Ascending aorta (tissue), 2 donors: ENCODE measurements around the gene ZBTB21. TPM values are rescaled to one million over a fixed set of nuclear protein-coding genes. Genes with fewer than 3 reads are reported as not detected.
"Not testable (repeated sequence)": the region's sequence is repeated elsewhere in the genome, so short reads cannot be mapped to it uniquely, and the experiment has no call there.

ENCODE experiments used
- DNase-seq, 2 donors: peaks; one replicate each; pipeline ENCODE4 v3.0.0-alpha.2; 2019; ENCODE audit warnings: low spot score in 2 of 2
- H3K27ac ChIP-seq, 2 donors: fragments of 200-600 bp; sonication (generic); one replicate each; pipeline ENCODE4 v1.5.1; 2016 to 2017; ENCODE audit warnings: mild to moderate bottlenecking in 1 of 2
- H3K27me3 ChIP-seq: fragments of 200-600 bp; sonication (generic); one replicate; pipeline ENCODE4 v1.5.1; 2017
- H3K36me3 ChIP-seq, 2 donors: fragments of 200-600 bp; sonication (generic); one replicate each; pipeline ENCODE4 v1.5.1; 2016
- H3K4me1 ChIP-seq, 2 donors: fragments of 200-600 bp; sonication (generic); one replicate each; pipeline ENCODE4 v1.5.1; 2016 to 2017; ENCODE audit warnings: mild to moderate bottlenecking in 1 of 2
- H3K4me3 ChIP-seq, 2 donors: fragments of 200-600 bp; sonication (generic); one replicate each; pipeline ENCODE4 v1.5.1; 2016 to 2017; ENCODE audit warnings: mild to moderate bottlenecking in 1 of 2
- H3K9me3 ChIP-seq, 2 donors: fragments of 200-600 bp; sonication (generic); one replicate each; pipeline ENCODE4 v1.5.1; 2016
- CTCF ChIP-seq, 3 experiments: fragments of 200-600 bp in 2 of 3; fragments of 450-650 bp in 1 of 3; sonication (generic) in 2 of 3; IDR thresholded peaks; one replicate each; pipeline ENCODE4 v1.5.1; 2016 to 2019; ENCODE audit warnings: antibody characterized with exemption in 3 of 3, mild to moderate bottlenecking in 1 of 3, moderate library complexity in 1 of 3
- intact Hi-C: fragments of 100-400 bp; cut with DNase I; formaldehyde crosslinking; loops from one replicate; pipeline ENCODE4 v1.15.1; 2023
- total RNA-seq: library from RNA; depleted of rRNA; stranded (reverse); fragments of >200 nt; gene quantifications from one replicate; pipeline ENCODE4 v1.1.0, GENCODE V29; 2016

Gene ZBTB21
- total RNA-seq, 1 donor from 2014 or later, result 11.1 TPM

DNA sequence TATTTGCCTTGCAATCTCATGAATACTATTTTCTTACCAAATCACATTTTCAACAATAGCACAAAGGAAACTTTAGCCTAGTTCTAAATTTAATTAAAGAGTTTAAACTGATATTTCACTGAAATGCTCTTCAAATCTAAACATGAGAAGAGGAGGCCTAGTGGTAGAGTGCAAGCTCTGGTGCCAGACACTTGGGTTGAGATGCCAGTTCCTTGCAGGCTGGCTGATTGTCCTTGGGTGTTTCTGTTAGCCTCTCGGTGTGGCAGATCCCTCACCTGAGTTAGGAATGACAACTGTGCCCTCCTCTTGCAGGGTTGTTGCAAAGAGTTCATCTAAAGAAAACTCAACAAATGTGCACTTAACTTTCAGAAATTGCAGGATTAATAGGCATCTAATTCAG, 12.5 kb downstream of the ZBTB21 start:
- no peak for TF ChIP-seq CTCF (IDR thresholded peaks at IDR 0.05)
- H3K9me3 ChIP-seq, result no peaks in the 10 kb centered on the region
- intact Hi-C loops, result no loop called here
- peaks cover 0 to 8% of the 10 kb centered on the region in 2 donors for H3K4me1 ChIP-seq
- H3K36me3 ChIP-seq, result peaks cover 7 to 25% of the 10 kb centered on the region in 2 donors
- no peak overlapping the region for H3K27ac ChIP-seq
- H3K4me3 ChIP-seq, result no peak overlapping the region
- H3K27me3 ChIP-seq, result no peaks in the 10 kb centered on the region
- no peak for DNase-seq

- Histone ChIP-seq H3K36me3 (peaks cover 26 to 31% of the 10 kb centered on the region in 2 donors), H3K4me3 (no peak overlapping the region), H3K27me3 (no peaks in the 10 kb centered on the region), H3K4me1 (peaks cover 0 to 8% of the 10 kb centered on the region in 2 donors), H3K9me3 (no peaks in the 10 kb centered on the region), H3K27ac (no peak overlapping the region)
- no peak for TF ChIP-seq CTCF (IDR thresholded peaks at IDR 0.05)
- DNase-seq, result no peak
- intact Hi-C loops, result no loop called here
These were observed 14.6 kb downstream of the ZBTB21 start for GRCh38 chr21:41995577-41995976.

- intact Hi-C loops, H3K4me3 ChIP-seq, H3K4me1 ChIP-seq, DNase-seq, H3K27me3 ChIP-seq, H3K27ac ChIP-seq, H3K9me3 ChIP-seq: not testable (repeated sequence)
- peaks cover 26 to 31% of the 10 kb centered on the region in 2 donors for H3K36me3 ChIP-seq
These were observed 15.5 kb downstream of the ZBTB21 start for GRCh38 chr21:41994613-41995012.

- Histone ChIP-seq H3K36me3 (peaks cover 26 to 31% of the 10 kb centered on the region in 2 donors), H3K4me3 (no peak overlapping the region), H3K27ac (peak overlapping the region; percentile 9 to 37), H3K27me3 (no peaks in the 10 kb centered on the region), H3K9me3 (no peaks in the 10 kb centered on the region), H3K4me1 (peaks cover 0 to 8% of the 10 kb centered on the region in 2 donors)
- TF ChIP-seq CTCF (IDR thresholded peaks at IDR 0.05), result no peak
- no peak for DNase-seq
- intact Hi-C loops, result no loop called here
These were observed 16.4 kb downstream of the ZBTB21 start for GRCh38 chr21:41993744-41994143.

GRCh38 chr21:41992576-41992975, 17.6 kb downstream of the ZBTB21 start:
- H3K4me3 ChIP-seq, result no peak overlapping the region
- peaks cover 26 to 31% of the 10 kb centered on the region in 2 donors for H3K36me3 ChIP-seq
- no peak for DNase-seq
- H3K27ac ChIP-seq, result peak overlapping the region in 1 of 2 donors; percentile 9
- H3K4me1 ChIP-seq, result peaks cover 0 to 8% of the 10 kb centered on the region in 2 donors
- no peaks in the 10 kb centered on the region for H3K9me3 ChIP-seq
- TF ChIP-seq CTCF (IDR thresholded peaks at IDR 0.05), result no peak
- no peaks in the 10 kb centered on the region for H3K27me3 ChIP-seq
- intact Hi-C loops, result no loop called here

DNA sequence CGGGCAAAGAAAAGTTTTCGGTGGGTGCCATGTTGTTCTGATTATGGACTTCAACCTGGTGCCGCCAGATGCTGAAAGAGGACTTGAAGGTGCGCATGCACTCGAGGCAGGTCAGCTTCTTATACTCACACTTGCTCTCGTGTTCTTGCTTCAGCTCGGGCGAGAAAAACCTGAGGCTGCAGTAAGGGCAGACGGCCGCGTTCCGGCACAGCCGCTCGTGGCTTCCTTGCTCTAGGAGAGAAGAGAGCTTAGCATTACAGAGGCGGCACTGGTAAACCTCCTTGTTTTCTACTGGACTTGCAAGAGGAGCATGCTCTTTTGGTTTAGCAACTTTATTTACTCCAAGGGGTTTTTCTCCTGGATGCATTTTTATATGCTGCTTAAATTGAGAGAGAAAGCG, 18.5 kb downstream of the ZBTB21 start:
- Histone ChIP-seq H3K27me3 (no peaks in the 10 kb centered on the region), H3K9me3 (no peaks in the 10 kb centered on the region), H3K4me1 (peaks cover 0 to 8% of the 10 kb centered on the region in 2 donors), H3K27ac (no peak overlapping the region), H3K36me3 (peaks cover 26 to 31% of the 10 kb centered on the region in 2 donors), H3K4me3 (no peak overlapping the region)
- intact Hi-C loops, result no loop called here
- DNase-seq, result no peak
- TF ChIP-seq CTCF (IDR thresholded peaks at IDR 0.05), result no peak
